Measurements from ENCODE around the gene HMGB2.

The HMGB2 gene

DNA sequence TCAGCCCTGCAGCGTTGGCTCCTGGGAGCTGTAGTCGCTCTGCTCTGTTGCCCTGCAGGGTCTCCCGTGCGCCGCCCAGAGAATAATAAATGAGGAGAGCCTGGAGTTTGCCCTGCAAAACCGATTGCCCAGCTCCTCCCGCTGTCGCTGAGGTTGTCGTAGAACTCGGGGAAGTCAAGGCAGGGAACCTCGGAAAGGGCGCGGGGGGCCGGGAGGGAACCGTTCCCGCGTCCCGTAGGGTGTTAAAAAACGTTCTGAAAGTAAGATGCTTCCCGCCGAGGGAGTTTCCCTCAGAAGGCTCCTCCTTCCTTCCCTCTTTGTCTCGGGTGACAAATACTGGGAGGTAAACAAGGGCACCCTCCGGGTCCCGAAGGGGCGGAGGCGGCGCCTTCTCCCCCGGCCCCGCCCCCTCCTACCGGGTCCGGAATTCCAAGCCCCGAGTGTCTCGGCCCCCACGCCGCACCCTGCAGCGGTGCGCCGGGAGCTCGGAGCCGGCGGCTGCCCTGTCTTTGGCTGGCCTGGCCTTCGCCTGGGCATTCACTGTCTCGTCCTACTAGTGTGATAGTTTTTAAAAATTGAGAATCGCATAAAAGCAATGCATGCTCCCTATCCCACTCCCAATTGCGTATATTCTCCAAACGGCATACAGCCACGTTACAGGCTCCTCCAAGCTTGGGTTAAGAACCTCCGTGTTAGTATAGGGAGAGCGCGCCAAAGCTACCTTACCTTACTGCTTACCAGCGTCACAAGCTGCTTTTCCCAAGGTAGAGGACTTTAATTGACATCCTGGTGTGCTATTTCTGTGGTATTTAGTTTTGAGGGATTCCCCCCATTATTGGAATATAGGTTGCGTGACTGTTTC is 964 bp upstream of the HMGB2 start:
- Histone ChIP-seq H3K9ac (ENCODE audit: low read length) (peak overlapping the region; percentile 93), H3K9me3 (ENCODE audit: control insufficient read depth, insufficient read depth, low read depth, low read length) (no peaks in the 10 kb centered on the region), H3K4me3 (ENCODE audit: low read depth, low read length) (peak overlapping the region; percentile 95), H3K4me1 (ENCODE audit: control insufficient read depth, insufficient read depth, low read length) (peaks cover 19% of the 10 kb centered on the region; the same call in 1 of the 2 replicates), H3K36me3 (ENCODE audit: control insufficient read depth, insufficient read depth, low read length) (peaks cover 31% of the 10 kb centered on the region), H3K27ac (ENCODE audit: low read depth, low read length) (peak overlapping the region; percentile 87), H3K27me3 (ENCODE audit: control insufficient read depth, insufficient read depth, low read length) (no peaks in the 10 kb centered on the region)

DNA sequence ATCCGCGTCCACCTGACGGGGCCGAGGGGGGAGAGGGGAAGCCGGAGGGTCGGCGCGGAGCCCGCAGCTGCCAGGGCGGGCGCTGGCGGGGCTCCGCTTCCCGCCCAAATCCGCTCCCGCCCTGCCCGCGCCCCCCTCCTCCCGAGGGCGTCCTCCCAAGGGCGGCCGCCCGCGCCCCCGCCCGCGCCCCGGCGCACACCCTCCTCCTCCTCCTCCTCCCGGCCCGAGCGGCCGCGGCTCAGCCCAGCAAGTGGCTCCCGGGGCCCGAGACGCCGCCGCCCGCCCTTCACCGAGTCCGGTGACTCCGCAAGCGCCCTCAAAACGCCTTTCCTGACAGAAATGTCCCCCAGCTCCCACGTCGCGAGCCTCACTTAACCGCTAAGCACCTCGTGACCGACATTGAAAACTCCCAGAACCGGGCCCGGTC is 487 bp downstream of the HMGB2 start:
- H3K4me3 ChIP-seq (ENCODE audit: low read depth, low read length): peak overlapping the region; percentile 95
- peaks cover 45% of the 10 kb centered on the region for H3K36me3 ChIP-seq (ENCODE audit: control insufficient read depth, insufficient read depth, low read length)
- H3K9me3 ChIP-seq (ENCODE audit: control insufficient read depth, insufficient read depth, low read depth, low read length): no peaks in the 10 kb centered on the region

DNA sequence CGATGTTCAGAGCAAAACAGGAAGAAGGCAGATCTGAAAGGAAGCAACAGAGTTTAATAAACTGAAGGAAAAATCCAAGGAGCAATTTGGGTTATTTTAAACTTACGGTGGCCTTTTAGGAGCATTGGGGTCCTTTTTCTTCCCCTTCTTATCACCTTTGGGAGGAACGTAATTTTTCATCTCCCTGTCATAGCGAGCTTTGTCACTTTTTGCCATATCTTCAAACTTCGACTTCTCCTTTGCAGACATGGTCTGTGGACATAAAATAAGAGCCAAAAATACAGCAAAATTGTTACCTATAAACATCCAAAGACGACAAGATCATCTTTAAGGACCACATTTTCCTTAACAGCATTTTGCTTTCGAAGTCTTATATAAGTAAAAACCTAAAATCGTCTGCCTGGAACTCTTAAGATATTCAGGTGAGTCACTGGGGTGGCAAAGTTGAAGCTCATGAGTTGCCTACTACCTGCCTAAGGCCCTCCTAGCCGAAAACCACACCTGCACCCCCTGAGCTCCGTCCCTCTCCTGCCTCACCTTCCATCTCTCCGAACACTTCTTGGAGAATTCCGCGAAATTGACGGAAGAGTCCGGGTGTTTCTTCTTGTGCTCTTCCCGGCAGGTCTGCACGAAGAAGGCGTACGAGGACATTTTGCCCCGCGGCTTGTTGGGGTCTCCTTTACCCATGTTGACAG is 1.0 kb downstream of the HMGB2 start:
- Histone ChIP-seq H3K4me1 (ENCODE audit: control insufficient read depth, insufficient read depth, low read length) (peaks cover 19% of the 10 kb centered on the region; the same call in 1 of the 2 replicates), H3K9me3 (ENCODE audit: control insufficient read depth, insufficient read depth, low read depth, low read length) (no peaks in the 10 kb centered on the region), H3K4me3 (ENCODE audit: low read depth, low read length) (peak overlapping the region; percentile 95), H3K27me3 (ENCODE audit: control insufficient read depth, insufficient read depth, low read length) (no peaks in the 10 kb centered on the region), H3K36me3 (ENCODE audit: control insufficient read depth, insufficient read depth, low read length) (peaks cover 51% of the 10 kb centered on the region), H3K27ac (ENCODE audit: low read depth, low read length) (no peak overlapping the region), H3K9ac (ENCODE audit: low read length) (peak overlapping the region; percentile 90)

More for the DNA sequence above, 487 bp downstream of the HMGB2 start:
- Histone ChIP-seq H3K27me3 (ENCODE audit: control insufficient read depth, insufficient read depth, low read length) (no peaks in the 10 kb centered on the region), H3K27ac (ENCODE audit: low read depth, low read length) (peak overlapping the region; percentile 95), H3K4me1 (ENCODE audit: control insufficient read depth, insufficient read depth, low read length) (peaks cover 19% of the 10 kb centered on the region; the same call in 1 of the 2 replicates), H3K9ac (ENCODE audit: low read length) (peak overlapping the region; percentile 99)

DNA sequence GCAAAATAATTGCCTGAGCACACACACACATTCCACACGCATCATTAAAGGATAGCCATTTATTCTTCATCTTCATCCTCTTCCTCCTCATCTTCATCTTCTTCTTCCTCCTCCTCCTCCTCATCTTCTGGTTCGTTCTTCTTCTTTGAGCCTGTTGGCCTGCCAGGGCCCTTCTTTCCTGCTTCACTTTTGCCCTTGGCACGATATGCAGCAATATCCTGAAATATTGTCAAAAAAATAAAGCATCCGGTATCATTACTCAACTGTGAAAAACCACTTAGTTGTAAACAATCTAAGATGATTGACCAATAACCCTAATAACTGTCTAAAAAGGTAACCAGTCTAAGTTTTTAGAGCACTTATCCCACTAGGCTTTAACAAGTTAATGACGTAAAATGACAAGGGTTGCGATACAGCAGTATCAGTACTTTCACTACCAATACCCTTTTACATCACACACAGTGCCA is 2.1 kb downstream of the HMGB2 start:
- Histone ChIP-seq H3K9me3 (ENCODE audit: control insufficient read depth, insufficient read depth, low read depth, low read length) (no peaks in the 10 kb centered on the region), H3K9ac (ENCODE audit: low read length) (no peak overlapping the region), H3K36me3 (ENCODE audit: control insufficient read depth, insufficient read depth, low read length) (peaks cover 51% of the 10 kb centered on the region), H3K4me3 (ENCODE audit: low read depth, low read length) (peak overlapping the region; percentile 95), H3K4me1 (ENCODE audit: control insufficient read depth, insufficient read depth, low read length) (peaks cover 19% of the 10 kb centered on the region; the same call in 1 of the 2 replicates), H3K27me3 (ENCODE audit: control insufficient read depth, insufficient read depth, low read length) (no peaks in the 10 kb centered on the region), H3K27ac (ENCODE audit: low read depth, low read length) (no peak overlapping the region)

DNA sequence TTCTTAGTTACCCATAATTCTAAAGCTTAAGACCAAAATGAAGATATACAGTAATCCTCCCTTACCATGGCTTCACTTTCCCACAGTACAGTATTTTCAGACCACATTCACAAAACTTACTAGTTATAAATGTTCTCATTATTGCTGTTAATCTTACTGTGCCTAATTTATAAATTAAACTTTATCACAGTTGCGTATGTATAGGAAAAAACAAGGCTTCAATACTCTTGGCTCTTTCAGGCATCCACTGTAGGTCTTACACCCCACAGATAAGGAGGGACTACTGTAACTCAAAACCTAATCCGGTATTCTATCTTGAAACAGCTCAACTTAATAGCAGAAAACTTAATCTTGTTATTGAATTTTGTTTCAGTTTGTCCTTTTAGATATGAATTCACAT is 3.6 kb downstream of the HMGB2 start:
- Histone ChIP-seq H3K4me3 (ENCODE audit: low read depth, low read length) (no peak overlapping the region), H3K27me3 (ENCODE audit: control insufficient read depth, insufficient read depth, low read length) (no peaks in the 10 kb centered on the region), H3K27ac (ENCODE audit: low read depth, low read length) (no peak overlapping the region), H3K4me1 (ENCODE audit: control insufficient read depth, insufficient read depth, low read length) (peaks cover 11% of the 10 kb centered on the region; the same call in 1 of the 2 replicates), H3K9ac (ENCODE audit: low read length) (no peak overlapping the region), H3K36me3 (ENCODE audit: control insufficient read depth, insufficient read depth, low read length) (peaks cover 61% of the 10 kb centered on the region), H3K9me3 (ENCODE audit: control insufficient read depth, insufficient read depth, low read depth, low read length) (no peaks in the 10 kb centered on the region)

DNA sequence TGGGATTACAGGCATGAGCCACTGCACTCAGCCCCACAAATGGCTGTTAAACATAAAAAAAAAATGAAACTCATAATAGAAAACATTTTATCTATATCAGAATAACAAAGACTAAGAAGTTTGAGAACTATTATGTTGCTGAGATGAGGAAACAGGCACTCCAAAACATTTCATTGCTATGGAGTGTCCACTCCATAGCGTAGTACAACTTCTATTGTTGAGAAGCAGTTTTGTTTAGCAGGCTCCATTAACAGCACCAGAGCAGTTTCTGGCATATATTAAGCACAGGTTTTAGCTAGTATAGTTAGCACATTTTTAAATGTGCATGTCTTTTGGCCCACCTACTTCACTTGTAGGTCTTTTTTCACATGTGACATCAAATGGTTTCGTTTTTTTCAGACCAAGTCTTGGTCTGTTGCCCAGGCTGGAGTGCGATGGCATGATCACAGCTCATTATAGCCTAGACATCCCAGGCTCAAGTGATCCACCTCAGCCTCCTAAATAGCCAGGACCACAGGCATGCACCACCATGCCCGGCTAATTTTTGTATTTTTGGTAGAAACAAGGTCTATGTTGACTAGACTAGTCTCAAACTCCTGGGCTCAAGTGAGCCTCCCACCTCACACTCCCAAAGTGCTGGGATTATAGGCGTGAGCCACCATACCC is 5.8 kb downstream of the HMGB2 start:
- no peak overlapping the region for H3K27ac ChIP-seq (ENCODE audit: low read depth, low read length)
- peaks cover 68% of the 10 kb centered on the region for H3K36me3 ChIP-seq (ENCODE audit: control insufficient read depth, insufficient read depth, low read length)

DNA sequence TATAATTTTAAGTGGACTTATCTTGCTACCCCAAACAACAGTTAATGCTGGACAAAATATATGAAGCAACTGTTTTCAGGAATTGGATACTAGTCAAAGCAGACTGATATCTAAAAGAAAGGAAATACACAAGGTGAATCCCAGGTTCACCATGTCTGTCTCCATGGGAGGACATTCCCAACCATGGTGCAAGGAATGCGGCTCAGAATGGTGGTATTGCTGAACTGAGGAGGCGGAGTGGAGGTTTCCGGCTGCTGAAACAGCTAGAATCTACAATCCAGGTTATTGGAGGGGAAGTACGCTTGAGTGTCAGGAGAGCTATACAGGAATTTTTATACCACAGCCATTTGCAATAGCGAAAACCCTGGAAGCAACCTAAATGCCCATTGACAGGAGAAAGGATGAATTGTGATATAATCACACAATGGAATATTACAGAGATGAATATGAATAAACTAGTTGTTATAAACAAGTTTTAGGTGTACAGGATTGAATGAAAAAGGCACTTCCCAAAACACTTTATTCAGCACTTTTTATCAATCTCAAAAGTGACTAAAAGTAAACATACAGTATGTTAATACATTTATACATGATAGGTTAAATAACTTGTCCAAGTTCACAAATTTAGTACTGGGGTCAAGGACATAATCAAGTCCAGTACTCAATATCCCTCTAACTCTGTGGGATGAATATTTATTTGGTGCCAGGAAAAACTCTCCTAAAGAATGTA is 9.0 kb downstream of the HMGB2 start:
- no peaks in the 10 kb centered on the region for H3K9me3 ChIP-seq (ENCODE audit: control insufficient read depth, insufficient read depth, low read depth, low read length)
- H3K27me3 ChIP-seq (ENCODE audit: control insufficient read depth, insufficient read depth, low read length): no peaks in the 10 kb centered on the region
- H3K4me1 ChIP-seq (ENCODE audit: control insufficient read depth, insufficient read depth, low read length): no peaks in the 10 kb centered on the region
- H3K9ac ChIP-seq (ENCODE audit: low read length): no peak overlapping the region
- H3K27ac ChIP-seq (ENCODE audit: low read depth, low read length): no peak overlapping the region
- peaks cover 65% of the 10 kb centered on the region for H3K36me3 ChIP-seq (ENCODE audit: control insufficient read depth, insufficient read depth, low read length)
- no peak overlapping the region for H3K4me3 ChIP-seq (ENCODE audit: low read depth, low read length)

More for the DNA sequence above, 5.8 kb downstream of the HMGB2 start:
- Histone ChIP-seq H3K9me3 (ENCODE audit: control insufficient read depth, insufficient read depth, low read depth, low read length) (no peaks in the 10 kb centered on the region), H3K9ac (ENCODE audit: low read length) (no peak overlapping the region), H3K4me3 (ENCODE audit: low read depth, low read length) (no peak overlapping the region), H3K4me1 (ENCODE audit: control insufficient read depth, insufficient read depth, low read length) (0 out of 2 replicates have a peak, but pooled peaks cover 9% of the 10 kb centered on the region), H3K27me3 (ENCODE audit: control insufficient read depth, insufficient read depth, low read length) (no peaks in the 10 kb centered on the region)

DNA sequence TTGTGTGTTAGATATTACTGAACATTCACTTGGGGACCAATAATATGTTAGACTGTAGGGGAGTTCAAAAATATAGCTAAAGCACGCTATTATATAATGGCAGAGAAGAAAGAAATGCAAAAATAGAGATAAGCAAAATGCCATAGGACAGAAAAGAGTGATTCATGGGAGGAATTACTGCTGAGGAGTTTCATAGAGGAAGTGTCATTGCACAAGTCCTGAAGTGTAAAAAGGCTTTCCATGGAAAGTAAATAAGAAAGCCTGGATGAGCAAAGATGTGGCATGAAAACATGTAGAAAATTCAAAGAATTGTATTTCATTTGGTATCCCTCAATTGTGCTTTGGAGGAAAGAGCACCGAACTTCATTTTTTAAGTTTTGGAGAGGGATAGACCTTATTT is 14.5 kb downstream of the HMGB2 start:
- Histone ChIP-seq H3K9me3 (ENCODE audit: control insufficient read depth, insufficient read depth, low read depth, low read length) (no peaks in the 10 kb centered on the region), H3K36me3 (ENCODE audit: control insufficient read depth, insufficient read depth, low read length) (peaks cover 43% of the 10 kb centered on the region)

DNA sequence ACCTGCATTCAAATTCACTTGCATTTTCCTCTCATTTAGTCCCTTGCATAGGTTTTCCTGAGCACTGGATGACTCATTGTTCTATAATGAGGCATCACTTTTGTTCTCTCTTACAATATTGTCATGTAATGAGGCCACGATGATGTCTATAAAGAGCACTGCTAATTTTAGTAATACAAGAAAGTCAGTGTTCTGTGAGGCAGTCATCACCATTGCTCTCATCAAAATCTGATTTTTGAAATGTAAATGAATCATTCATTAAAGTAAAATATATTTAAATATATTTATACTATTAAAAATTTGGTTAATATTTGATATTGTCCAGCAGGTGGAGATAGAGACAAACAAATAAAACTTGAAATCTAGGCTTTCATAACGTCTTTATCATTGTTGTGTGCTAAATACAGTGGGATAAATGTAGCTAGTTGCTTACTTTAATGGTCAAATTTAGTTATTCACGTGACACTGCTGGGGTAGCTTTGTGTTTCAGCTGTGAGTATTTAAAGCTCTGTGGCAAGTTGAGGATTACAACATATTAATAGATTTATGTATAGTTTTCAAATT is 15.4 kb downstream of the HMGB2 start:
- Histone ChIP-seq H3K27ac (ENCODE audit: low read depth, low read length) (peak overlapping the region; percentile 28), H3K4me3 (ENCODE audit: low read depth, low read length) (no peak overlapping the region), H3K9me3 (ENCODE audit: control insufficient read depth, insufficient read depth, low read depth, low read length) (no peaks in the 10 kb centered on the region), H3K27me3 (ENCODE audit: control insufficient read depth, insufficient read depth, low read length) (no peaks in the 10 kb centered on the region), H3K9ac (ENCODE audit: low read length) (no peak overlapping the region), H3K36me3 (ENCODE audit: control insufficient read depth, insufficient read depth, low read length) (peaks cover 52% of the 10 kb centered on the region), H3K4me1 (ENCODE audit: control insufficient read depth, insufficient read depth, low read length) (peaks cover 24% of the 10 kb centered on the region)

More for the DNA sequence above, 14.5 kb downstream of the HMGB2 start:
- Histone ChIP-seq H3K4me3 (ENCODE audit: low read depth, low read length) (no peak overlapping the region), H3K4me1 (ENCODE audit: control insufficient read depth, insufficient read depth, low read length) (peaks cover 24% of the 10 kb centered on the region), H3K9ac (ENCODE audit: low read length) (no peak overlapping the region), H3K27ac (ENCODE audit: low read depth, low read length) (no peak overlapping the region), H3K27me3 (ENCODE audit: control insufficient read depth, insufficient read depth, low read length) (no peaks in the 10 kb centered on the region)

DNA sequence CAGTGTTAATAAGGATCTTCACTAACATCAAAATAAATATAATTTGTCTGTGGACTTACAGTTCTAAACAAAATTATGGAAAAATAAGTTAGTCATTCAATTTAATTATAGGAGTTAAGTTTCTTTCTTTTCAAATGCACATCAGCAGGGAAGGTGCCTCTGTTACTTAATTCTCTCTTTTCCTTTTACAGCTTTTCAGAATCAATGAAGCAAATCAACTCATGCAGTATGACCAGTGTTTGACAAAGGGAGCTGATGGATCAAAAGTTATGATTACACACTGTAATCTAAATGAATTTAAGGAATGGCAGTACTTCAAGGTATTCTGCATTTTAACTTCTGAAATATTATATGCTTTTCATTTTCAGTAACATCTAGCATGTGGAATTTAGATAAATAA is 15.9 kb downstream of the HMGB2 start:
- no peak overlapping the region for H3K9ac ChIP-seq (ENCODE audit: low read length)
- peak overlapping the region; percentile 28; the same call in 1 of the 2 replicates for H3K27ac ChIP-seq (ENCODE audit: low read depth, low read length)
- H3K4me1 ChIP-seq (ENCODE audit: control insufficient read depth, insufficient read depth, low read length): peaks cover 24% of the 10 kb centered on the region
- peaks cover 52% of the 10 kb centered on the region for H3K36me3 ChIP-seq (ENCODE audit: control insufficient read depth, insufficient read depth, low read length)
- H3K9me3 ChIP-seq (ENCODE audit: control insufficient read depth, insufficient read depth, low read depth, low read length): no peaks in the 10 kb centered on the region
- no peaks in the 10 kb centered on the region for H3K27me3 ChIP-seq (ENCODE audit: control insufficient read depth, insufficient read depth, low read length)
- H3K4me3 ChIP-seq (ENCODE audit: low read depth, low read length): no peak overlapping the region

Measured in HUES6 (cell line).